ENCODE data around the gene L3MBTL3.

L3MBTL3 gene

DNA sequence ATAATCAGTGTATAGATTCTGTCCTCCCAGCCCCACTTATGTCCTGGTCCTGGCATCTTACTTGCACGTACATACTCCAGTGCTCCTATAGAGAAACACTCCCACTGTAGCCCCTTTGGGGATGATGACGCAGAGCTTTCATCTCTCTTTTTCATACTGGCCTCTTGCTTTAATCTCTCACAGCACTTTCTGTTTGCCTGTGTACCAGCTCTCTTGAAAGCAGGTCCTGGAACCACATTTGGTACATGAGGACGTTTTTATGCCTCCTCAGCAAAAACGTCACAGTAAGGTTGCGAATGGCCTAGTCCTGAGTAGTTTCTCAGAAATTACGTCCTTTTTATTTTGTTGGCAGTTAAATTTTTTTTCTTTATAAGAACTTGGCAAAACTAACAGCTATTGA, 10.8 kb downstream of the L3MBTL3 start:
- no peak for DNase-seq

GRCh38 chr6:130032758-130033340, 14.5 kb downstream of the L3MBTL3 start:
- DNase-seq = no peak

DNA sequence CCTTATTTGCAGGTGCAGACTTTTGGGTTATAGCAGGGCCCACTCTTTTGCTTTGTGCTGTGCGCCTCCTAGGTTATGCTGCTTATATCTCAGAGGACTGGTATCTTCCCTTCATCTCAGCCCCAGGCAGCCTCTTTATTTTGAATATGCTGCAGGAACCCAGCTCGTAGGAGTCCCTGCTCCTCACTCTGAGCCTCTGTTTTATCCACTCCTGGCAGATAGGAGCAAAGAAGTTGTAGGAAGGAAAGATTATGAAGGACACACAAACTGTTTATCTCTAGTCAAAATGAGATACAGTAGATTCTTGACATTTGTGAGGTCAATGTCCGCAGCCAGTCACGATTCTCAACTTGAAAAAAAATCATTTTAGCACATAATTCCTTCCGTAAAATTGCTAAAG, 15.6 kb downstream of the L3MBTL3 start:
- no peak for DNase-seq

DNA sequence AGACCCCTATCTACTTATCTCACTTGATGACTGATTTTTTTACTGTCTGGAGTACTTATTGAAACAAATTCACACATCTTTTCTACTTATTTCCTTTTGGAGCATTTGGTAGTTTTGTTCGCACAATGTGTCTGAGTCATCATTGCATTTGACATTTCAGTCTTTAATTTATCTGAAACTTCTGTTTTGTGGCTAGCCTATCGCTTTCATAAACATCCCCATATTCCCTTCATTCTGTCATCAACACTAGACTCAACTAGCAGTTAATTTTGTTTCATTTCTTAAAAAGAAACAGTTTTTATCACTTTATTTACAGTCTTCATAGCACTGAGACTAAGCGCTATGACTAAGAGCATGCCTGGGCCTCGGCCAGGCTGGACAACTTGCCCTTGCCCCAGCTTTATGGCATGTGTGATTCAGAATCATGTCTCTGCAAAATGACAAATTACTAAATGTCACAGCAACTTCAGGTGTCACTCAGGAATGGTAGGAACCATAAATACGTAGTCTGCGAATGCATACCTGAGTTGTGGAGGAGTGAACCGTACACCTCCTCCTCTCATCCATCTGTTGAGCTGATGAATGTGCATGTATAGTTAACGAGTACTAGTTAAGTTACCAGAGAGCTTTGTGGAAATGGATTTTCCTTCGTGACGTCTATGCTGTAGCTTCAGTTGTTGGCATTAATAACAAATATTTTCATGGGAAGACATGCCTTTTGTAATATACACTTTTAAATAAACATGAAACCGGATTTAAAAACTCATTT, 16.2 kb downstream of the L3MBTL3 start:
- no peak for DNase-seq

GRCh38 chr6:130035211-130035610, 16.8 kb downstream of the L3MBTL3 start:
- DNase-seq = peak; percentile 31

DNA sequence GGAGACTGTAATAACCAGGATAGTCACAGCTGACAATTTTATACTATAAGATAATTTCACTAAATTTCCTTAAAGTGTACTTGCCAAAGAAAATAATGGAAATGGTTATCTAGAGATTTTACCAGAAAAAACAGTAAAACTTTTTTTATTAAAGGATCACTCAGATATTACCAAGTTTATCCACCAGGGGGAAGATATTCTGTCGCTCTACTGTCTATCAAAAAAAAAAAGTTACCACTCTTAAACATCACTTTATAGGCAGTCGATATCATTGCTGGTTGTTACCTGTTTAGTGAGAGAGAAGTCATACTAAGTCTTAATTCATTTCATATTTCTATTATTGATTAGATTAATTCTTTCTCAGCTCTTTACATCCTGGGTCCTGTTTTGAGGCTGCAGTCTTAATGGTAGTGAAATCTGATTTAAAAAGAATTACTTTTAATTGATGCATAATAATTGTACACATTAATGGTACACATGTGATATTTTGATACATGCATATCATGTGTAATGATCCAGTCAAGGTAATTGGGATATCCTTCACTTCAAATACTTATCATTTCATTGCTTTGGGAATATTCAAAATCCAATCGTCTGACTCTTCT, 18.9 kb downstream of the L3MBTL3 start:
- no peak for DNase-seq

- DNase-seq = no peak
Observed at GRCh38 chr6:130041594-130041993, 23.2 kb downstream of the L3MBTL3 start.

DNA sequence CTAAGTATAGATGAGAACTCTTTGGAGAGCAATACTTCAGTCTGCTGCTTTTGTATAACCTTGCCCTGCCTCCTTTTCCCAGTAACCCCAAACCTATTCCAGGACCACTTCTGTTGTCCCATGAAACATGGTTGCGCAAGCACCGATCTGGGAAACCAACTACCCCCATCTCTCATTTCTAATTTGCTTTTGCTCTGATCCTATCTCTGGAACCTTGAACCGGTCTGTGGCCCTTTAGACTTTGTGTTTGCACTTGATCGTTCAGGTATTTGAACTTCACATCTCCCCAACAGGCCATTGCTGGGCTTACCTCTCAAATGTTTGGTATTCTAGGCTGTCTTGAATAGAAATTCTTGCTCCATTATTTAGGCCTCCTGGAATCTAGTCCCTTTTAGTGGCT, 25.0 kb downstream of the L3MBTL3 start:
- DNase-seq = no peak

- DNase-seq = no peak
Observed at GRCh38 chr6:130045622-130046021, 27.2 kb downstream of the L3MBTL3 start.

- no peak for DNase-seq
Observed at GRCh38 chr6:130046671-130047070, 28.3 kb downstream of the L3MBTL3 start.

GRCh38 chr6:130047088-130047995, 29.0 kb downstream of the L3MBTL3 start:
- no peak for DNase-seq

- no peak for DNase-seq
Observed at GRCh38 chr6:130050230-130050629, 31.8 kb downstream of the L3MBTL3 start.

DNA sequence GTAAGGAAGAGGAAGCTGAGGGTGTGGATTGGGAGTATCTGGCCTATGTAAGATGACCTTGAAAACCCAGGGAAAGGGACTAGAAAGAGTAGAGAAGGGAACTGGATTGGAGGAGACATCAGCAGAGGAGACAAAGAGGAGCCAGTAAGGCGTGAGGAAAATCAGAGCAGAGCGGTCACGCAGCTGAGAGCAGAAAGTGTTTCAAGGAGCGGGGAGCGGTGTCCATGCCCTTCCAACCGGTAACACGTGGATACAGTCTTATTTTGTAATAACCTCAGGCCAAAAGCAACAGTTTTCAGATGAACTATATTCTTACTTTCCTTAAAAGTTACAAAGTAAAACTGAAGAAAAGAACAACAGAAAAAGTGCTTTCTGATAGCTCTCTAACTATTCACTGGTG, 36.3 kb downstream of the L3MBTL3 start:
- no peak for DNase-seq

DNA sequence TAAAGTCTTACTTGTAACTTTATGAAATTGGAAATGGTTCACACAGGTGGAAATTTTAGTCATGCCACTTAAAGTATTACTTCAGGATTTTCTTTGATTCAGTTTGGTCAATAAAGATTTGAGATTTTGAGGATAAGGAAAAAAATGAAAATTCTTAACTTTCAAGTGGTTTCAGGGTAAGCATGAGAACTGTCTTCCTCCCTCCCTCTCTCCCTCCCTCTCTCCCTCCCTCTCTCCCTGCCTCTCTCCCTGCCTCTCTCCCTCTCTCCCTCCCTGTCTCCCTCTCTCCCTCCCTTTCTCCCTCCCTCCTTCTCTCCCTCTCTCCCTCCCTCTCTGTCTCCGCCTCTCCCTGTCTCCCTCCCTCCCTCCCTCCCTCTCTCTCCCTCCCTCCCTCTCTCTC, 36.9 kb downstream of the L3MBTL3 start:
- no peak for DNase-seq

- DNase-seq = no peak
Observed at GRCh38 chr6:130057495-130057894, 39.1 kb downstream of the L3MBTL3 start.

DNA sequence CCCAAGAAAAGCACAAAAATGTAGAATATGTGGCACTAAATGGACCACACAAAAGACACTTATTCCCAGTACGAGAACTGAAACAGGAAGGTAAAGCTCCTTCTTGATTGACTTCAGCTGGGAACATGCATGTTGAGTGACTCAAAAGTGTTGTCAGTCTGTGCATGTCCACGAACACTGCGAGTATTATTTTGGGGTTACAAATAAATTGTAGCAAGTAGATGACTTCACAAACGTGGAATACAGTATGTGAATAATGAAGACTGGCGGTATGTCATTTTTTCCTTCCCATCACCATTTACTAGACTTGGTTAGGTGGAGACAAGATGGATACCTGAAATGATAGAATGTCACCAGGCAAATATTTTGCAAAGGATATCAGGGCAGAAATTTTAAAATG, 45.4 kb downstream of the L3MBTL3 start:
- no peak for DNase-seq

GRCh38 chr6:130065609-130066156, 47.3 kb downstream of the L3MBTL3 start:
- DNase-seq = no peak

GRCh38 chr6:130069485-130069884, 51.1 kb downstream of the L3MBTL3 start:
- DNase-seq = no peak

DNA sequence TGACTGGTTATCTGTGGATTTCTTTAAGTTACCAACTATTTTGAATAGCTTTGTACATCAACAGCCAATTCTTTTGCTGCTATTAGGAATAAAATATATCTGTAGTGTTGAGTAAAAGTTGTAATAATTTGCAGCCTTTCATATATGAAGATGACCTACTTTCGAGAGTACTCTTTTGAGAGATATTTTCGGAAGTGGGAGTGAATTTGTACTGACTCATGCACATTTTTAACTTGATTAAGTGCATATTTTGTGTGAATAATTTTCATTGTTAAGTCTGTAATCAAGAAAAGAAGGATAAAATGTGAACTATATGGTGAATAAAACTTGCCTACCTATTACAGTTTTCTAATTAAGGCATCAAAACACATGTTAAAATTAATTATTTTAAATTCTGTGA, 51.9 kb downstream of the L3MBTL3 start:
- DNase-seq = no peak

GRCh38 chr6:130070792-130071191, 52.4 kb downstream of the L3MBTL3 start:
- no peak for DNase-seq

GRCh38 chr6:130075879-130076460, 57.6 kb downstream of the L3MBTL3 start:
- no peak for DNase-seq

- no peak for DNase-seq
Observed at GRCh38 chr6:130076512-130076911, 58.1 kb downstream of the L3MBTL3 start.

DNA sequence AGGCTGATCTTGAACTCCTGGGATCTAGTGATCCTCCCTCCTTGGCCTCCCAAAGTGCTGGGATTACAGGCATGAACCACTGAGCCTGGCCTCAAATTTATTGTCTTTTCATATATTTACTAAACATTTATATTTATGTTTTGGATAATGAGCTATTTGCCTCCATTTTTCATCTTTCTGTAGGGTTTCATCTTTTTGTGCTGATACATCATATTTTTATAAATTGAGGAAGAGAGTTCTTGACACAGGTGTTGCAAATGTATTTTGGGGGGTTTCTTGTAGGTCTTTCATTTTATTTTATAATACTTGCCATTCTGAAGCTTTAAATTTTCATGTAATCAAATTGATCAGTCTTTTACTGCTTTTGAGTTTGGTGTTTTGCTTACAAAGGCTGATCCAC, 72.4 kb downstream of the L3MBTL3 start:
- DNase-seq = no peak
